Karpas-422 (cell line): Measurements from ENCODE around the gene SLFNL1. TPM values are rescaled to one million over a fixed set of nuclear protein-coding genes. Genes with fewer than 3 reads are reported as not detected.

Experiments used
- DNase-seq: peaks from one replicate; pipeline ENCODE4 v3.0.0-alpha.2; 2015
- H2AFZ ChIP-seq: fragments of 200-600 bp; sonication (generic); 2 replicates; pipeline ENCODE4 v1.6.1; 2014; ENCODE audit warnings: antibody characterized with exemption, low read length, mixed read lengths
- H3K27ac ChIP-seq: fragments of 200-600 bp; sonication (generic); 2 replicates; pipeline ENCODE4 v1.5.1; 2014; ENCODE audit warnings: mild to moderate bottlenecking, low read length, moderate library complexity
- H3K27me3 ChIP-seq: fragments of 200-600 bp; sonication (generic); 2 replicates; pipeline ENCODE4 v1.6.1; 2014; ENCODE audit warnings: low read length, mixed read lengths
- H3K36me3 ChIP-seq: fragments of 200-600 bp; sonication (generic); 2 replicates; pipeline ENCODE4 v1.6.1; 2014; ENCODE audit warnings: low read length, mixed read lengths; ENCODE audit not compliant: insufficient read depth
- H3K4me1 ChIP-seq: fragments of 200-600 bp; sonication (generic); 2 replicates; pipeline ENCODE4 v1.6.1; 2014; ENCODE audit warnings: mild to moderate bottlenecking, low read length, mixed read lengths
- H3K4me2 ChIP-seq: fragments of 200-600 bp; sonication (generic); 2 replicates; pipeline ENCODE4 v1.6.1; 2014; ENCODE audit warnings: low read length, low read depth, mild to moderate bottlenecking; ENCODE audit not compliant: poor library complexity, severe bottlenecking
- H3K4me3 ChIP-seq: fragments of 200-600 bp; sonication (generic); 2 replicates; pipeline ENCODE4 v1.5.1; 2014; ENCODE audit warnings: mild to moderate bottlenecking, antibody characterized with exemption, low read length, mixed read lengths
- H3K79me2 ChIP-seq: fragments of 200-600 bp; sonication (generic); 2 replicates; pipeline ENCODE4 v1.6.1; 2014; ENCODE audit warnings: mild to moderate bottlenecking, low read length, mixed read lengths
- H3K9ac ChIP-seq: fragments of 200-600 bp; sonication (generic); 2 replicates; pipeline ENCODE4 v1.6.0; 2014; ENCODE audit warnings: low read length
- H3K9me2 ChIP-seq: fragments of 200-600 bp; sonication (generic), shearing (Covaris generic); replicated peaks from 2 replicates; pipeline ENCODE4 v1.6.0; 2014; ENCODE audit warnings: mild to moderate bottlenecking, low read length, moderate library complexity; ENCODE audit not compliant: insufficient read depth
- H3K9me3 ChIP-seq: fragments of 300-700, 200-600 bp; sonication (generic); 2 replicates; pipeline ENCODE4 v1.6.1; 2014; ENCODE audit warnings: low read length, mixed read lengths
- H4K20me1 ChIP-seq: fragments of 200-600 bp; sonication (generic); 2 replicates; pipeline ENCODE4 v1.6.1; 2014; ENCODE audit warnings: mild to moderate bottlenecking, antibody characterized with exemption, low read length, low read depth; ENCODE audit not compliant: insufficient read depth
- total RNA-seq: library from RNA; depleted of rRNA; stranded (reverse); fragments of >200 nt; shearing (Covaris generic); gene quantifications from 2 replicates; pipeline ENCODE4 v1.2.3, GENCODE V29; 2014; ENCODE audit warnings: low replicate concordance

The SLFNL1 gene
- total RNA-seq, 1 experiment from 2014 or later = 0.89 TPM

DNA sequence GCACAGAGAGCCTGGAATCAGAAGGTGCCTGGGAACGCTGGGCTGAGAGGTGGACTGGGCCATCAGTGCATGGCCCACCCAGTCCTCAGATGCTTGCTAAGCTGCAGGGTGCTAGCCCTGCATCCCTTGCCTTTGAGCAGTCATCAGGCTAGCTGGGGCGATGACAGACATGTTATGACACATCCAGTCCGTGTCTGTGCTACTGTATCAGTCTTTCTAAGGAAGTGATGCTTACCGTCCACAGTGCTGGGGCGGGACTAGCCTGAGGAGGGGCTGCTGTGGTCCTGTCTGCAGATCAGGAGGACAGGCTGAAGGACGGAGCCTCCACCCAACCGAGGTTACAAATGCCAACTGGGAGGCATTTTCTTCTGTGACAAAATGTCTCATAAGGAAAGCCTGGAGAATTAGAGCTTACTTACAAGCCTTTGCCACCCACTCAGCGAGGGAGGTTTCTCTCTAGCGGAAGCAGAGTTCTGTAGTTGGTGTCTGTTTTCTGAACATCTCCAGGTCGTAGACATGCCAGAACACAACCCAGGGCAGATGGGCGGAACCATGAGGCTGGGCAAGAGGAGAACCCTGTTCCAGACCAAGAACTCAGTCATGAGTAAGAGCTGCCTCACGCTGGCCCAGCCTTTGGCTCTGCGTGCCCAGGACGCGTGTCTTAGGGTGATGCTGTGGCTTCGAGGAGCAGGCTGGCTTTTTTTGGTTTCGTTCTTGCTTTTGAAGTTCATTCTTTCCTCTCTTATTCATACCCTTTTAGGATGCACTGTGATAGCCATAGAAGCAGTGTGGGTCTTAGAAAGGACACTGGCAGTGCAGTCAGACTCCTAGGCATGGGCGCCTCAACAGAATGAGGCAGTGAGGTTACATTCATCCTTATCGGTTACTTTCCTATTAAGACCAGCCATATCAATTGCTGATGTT lies 14.3 kb downstream of the SLFNL1 start:
- Histone ChIP-seq H3K4me3 (no peak overlapping the region), H3K36me3 (peaks cover 89% of the 10 kb centered on the region), H4K20me1 (peaks cover 22% of the 10 kb centered on the region; the same call in 1 of the 2 replicates), H3K79me2 (peaks cover 29% of the 10 kb centered on the region), H3K9ac (no peak overlapping the region), H3K4me1 (peaks cover 19% of the 10 kb centered on the region), H3K4me2 (no peak overlapping the region), H3K27ac (no peak overlapping the region), H3K27me3 (no peaks in the 10 kb centered on the region), H2AFZ (no peak overlapping the region), H3K9me2 (no peaks in the 10 kb centered on the region), H3K9me3 (no peaks in the 10 kb centered on the region)
- DNase-seq = no peak

DNA sequence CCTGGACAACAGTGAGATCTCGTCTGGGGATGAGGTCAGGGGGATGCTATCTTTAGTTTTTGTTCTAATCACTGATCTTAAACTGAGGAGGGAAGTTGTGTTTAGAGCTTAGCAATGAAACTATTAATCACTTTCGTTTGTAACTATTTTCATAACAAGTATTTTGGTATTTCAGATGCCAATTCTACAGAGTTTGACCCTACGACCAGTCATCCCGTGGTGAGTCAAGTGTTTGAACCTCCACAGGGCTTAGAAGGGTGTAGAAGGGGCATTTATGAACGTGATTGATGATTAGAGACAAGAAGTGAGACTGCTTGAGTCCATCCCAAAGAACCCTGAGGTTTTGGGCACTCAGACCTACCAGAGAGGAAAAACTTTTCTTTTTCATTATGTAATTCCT lies 15.6 kb downstream of the SLFNL1 start:
- Histone ChIP-seq H3K27ac (no peak overlapping the region), H3K9ac (no peak overlapping the region), H3K27me3 (no peaks in the 10 kb centered on the region), H3K79me2 (peaks cover 32% of the 10 kb centered on the region), H3K36me3 (peaks cover 89% of the 10 kb centered on the region), H4K20me1 (peaks cover 22% of the 10 kb centered on the region; the same call in 1 of the 2 replicates), H3K4me1 (peaks cover 32% of the 10 kb centered on the region), H3K4me2 (no peak overlapping the region), H3K9me3 (no peaks in the 10 kb centered on the region), H3K4me3 (no peak overlapping the region), H2AFZ (no peak overlapping the region), H3K9me2 (no peaks in the 10 kb centered on the region)
- DNase-seq = no peak

DNA sequence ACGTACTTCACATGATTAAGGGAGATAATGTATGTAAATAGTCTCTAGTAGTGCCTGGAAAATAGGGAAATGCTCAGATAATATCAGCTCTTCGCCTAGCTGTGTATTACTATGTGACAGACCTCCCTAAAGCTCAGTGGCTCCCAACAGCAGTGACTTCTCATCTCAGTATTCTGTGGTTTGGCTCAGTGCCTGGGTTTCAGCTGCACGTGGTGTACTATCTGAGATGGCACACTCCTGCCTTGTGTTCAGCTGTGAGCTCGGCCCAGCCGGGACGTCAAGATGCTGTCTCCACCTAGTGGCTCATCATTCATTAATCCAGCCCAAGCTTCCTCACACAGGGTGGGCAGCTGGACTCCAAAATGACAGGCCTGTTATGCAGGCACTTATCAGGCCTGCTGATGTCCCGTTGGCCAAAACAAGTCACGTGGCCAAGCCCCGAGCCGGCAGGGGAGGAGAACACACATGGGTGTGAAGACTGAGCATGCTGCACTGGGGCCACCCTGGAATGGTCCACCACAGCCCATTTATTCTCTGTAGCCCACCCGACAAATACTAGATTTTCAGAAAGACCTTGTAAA lies 17.8 kb downstream of the SLFNL1 start:
- Histone ChIP-seq H3K4me2 (peak overlapping the region; percentile 29), H3K27me3 (no peaks in the 10 kb centered on the region), H3K4me1 (peaks cover 39% of the 10 kb centered on the region), H3K9me2 (no peaks in the 10 kb centered on the region), H3K79me2 (peaks cover 45% of the 10 kb centered on the region), H3K9me3 (no peaks in the 10 kb centered on the region), H3K36me3 (peaks cover 82% of the 10 kb centered on the region), H3K4me3 (no peak overlapping the region), H3K9ac (no peak overlapping the region), H3K27ac (peak overlapping the region; percentile 62), H2AFZ (no peak overlapping the region), H4K20me1 (peaks cover 22% of the 10 kb centered on the region; the same call in 1 of the 2 replicates)
- DNase-seq = peak; percentile 94

DNA sequence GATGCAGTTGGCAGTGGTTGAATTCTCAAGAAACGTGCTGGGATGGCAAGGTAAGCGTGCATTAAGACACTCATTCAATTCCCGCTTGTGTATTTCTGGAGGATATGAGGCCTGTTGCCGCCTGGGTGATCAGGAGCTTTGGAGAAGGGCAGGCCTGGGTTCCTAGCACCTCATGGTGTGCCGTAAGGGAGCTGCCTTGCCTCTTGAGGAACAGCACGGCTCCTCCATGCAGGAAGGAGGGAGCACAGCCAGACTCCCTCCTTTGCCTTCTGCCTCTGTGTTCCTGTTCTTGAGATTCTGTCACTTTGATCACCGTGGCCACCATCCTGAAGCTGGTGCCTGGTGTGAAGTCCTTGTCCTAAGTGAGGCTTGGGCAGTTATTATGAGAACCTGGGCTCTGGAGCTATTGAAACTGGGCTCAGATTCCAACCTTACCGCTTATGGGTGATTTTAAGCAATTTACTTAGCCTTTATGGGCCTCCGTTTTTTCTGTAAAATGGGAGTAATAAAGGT lies 18.3 kb downstream of the SLFNL1 start:
- Histone ChIP-seq H3K4me2 (peak overlapping the region; percentile 29), H3K27me3 (no peaks in the 10 kb centered on the region), H3K9me2 (no peaks in the 10 kb centered on the region), H3K4me1 (peaks cover 39% of the 10 kb centered on the region), H3K27ac (peak overlapping the region; percentile 62), H2AFZ (no peak overlapping the region), H3K36me3 (peaks cover 81% of the 10 kb centered on the region), H3K4me3 (no peak overlapping the region), H3K9ac (peak overlapping the region; percentile 13; the same call in 1 of the 2 replicates), H3K79me2 (peaks cover 49% of the 10 kb centered on the region), H4K20me1 (peaks cover 20% of the 10 kb centered on the region; the same call in 1 of the 2 replicates), H3K9me3 (no peaks in the 10 kb centered on the region)
- DNase-seq = no peak

DNA sequence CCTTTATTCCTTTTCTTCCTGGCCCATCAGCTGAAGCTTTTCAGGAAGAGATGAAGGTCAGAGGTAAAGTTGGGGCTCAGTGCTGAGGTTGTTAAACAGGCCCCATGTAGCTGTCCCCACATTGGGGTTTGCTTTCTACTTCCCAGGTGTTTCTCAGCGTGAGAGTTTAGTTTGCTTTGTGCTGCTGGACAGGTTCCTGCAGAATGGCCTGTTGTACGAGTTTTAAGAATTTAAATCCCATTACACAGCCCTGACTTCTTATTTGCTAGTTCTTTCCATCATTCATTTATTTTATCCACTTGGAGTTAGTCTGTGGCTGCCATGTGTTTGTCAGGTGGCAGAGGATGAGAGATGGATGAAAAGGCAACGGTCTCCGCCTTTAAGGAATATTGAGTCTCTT lies 22.9 kb downstream of the SLFNL1 start:
- DNase-seq = no peak
- peaks cover 6% of the 10 kb centered on the region; the same call in 1 of the 2 replicates for H4K20me1 ChIP-seq
- H3K9me3 ChIP-seq = no peaks in the 10 kb centered on the region
- peaks cover 35% of the 10 kb centered on the region for H3K4me1 ChIP-seq
- no peak overlapping the region for H3K27ac ChIP-seq
- no peak overlapping the region for H3K9ac ChIP-seq
- H3K27me3 ChIP-seq = no peaks in the 10 kb centered on the region
- H3K79me2 ChIP-seq = peaks cover 70% of the 10 kb centered on the region
- H2AFZ ChIP-seq = no peak overlapping the region
- H3K9me2 ChIP-seq = no peaks in the 10 kb centered on the region
- H3K4me3 ChIP-seq = no peak overlapping the region
- peaks cover 77% of the 10 kb centered on the region for H3K36me3 ChIP-seq
- no peak overlapping the region for H3K4me2 ChIP-seq

DNA sequence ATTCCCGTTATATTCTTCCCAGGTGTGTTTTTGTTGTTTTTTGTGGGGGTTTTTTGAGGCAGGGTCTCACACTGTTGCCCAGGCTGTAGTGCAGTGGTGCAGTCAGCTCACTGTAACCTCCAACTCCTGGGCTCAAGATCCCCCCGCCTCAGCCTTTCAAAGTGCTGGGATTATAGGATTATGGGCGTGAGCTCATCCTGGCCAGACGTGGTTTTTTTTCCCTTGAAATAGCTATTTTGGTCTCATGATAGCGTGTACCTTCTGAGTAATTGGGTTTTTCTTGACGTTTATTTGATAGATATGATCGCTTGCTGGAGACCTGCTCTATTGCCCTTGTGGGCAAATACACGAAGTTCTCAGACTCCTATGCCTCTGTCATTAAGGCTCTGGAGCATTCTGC lies 24.4 kb downstream of the SLFNL1 start:
- Histone ChIP-seq H3K27ac (no peak overlapping the region), H3K4me2 (no peak overlapping the region), H3K4me1 (peaks cover 19% of the 10 kb centered on the region), H3K27me3 (no peaks in the 10 kb centered on the region), H3K9me3 (no peaks in the 10 kb centered on the region), H3K36me3 (peaks cover 71% of the 10 kb centered on the region), H2AFZ (no peak overlapping the region), H3K79me2 (peaks cover 71% of the 10 kb centered on the region), H3K9me2 (no peaks in the 10 kb centered on the region), H4K20me1 (peaks cover 4% of the 10 kb centered on the region), H3K4me3 (no peak overlapping the region), H3K9ac (no peak overlapping the region)
- DNase-seq = no peak

DNA sequence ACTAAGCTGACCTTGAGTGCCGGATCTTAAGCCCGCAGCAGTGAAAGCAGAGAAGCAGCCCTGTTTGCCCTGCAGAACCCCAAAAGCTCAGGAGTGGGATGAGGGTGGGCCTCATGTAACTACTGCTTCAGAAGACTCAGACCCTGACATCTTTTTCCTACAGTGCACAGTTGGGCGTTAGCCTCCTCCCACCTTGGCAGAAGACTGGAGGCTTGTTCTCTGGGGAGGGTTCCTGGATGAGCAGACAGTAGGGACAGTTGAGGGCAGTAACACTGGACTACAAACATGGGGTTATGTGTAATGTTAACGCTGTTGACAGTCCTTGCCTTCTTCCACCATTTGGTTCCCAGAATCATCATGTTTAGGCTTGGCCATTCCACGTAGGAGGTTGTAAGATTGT lies 32.5 kb downstream of the SLFNL1 start:
- Histone ChIP-seq H3K27ac (no peak overlapping the region), H4K20me1 (peaks cover 15% of the 10 kb centered on the region; the same call in 1 of the 2 replicates), H3K9ac (no peak overlapping the region), H3K79me2 (peaks cover 87% of the 10 kb centered on the region), H3K4me1 (no peaks in the 10 kb centered on the region), H2AFZ (no peak overlapping the region), H3K9me3 (no peaks in the 10 kb centered on the region), H3K4me2 (no peak overlapping the region), H3K36me3 (peaks cover 87% of the 10 kb centered on the region), H3K9me2 (no peaks in the 10 kb centered on the region), H3K27me3 (no peaks in the 10 kb centered on the region), H3K4me3 (no peak overlapping the region)
- no peak for DNase-seq

DNA sequence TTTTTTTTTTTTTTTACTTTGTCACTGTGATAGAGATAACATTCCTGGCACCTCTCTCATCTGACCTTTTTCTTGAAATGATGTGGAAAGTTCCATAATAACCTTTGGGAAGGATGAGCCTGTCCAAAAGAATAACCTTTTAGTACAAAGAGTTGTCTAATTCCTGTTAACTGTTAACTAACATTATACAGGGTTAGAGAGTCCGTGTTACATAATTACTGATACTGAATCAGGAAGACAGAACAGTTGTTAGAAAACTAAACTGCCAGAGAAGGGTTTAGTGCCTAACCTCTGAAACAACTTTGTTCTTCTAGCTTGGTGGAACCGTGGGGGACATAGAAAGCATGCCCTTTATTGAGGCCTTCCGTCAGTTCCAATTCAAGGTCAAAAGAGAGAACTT lies 33.2 kb downstream of the SLFNL1 start:
- Histone ChIP-seq H3K9me3 (no peaks in the 10 kb centered on the region), H3K27ac (no peak overlapping the region), H3K4me3 (no peak overlapping the region), H3K4me1 (no peaks in the 10 kb centered on the region), H3K9me2 (no peaks in the 10 kb centered on the region), H4K20me1 (peaks cover 13% of the 10 kb centered on the region; the same call in 1 of the 2 replicates), H3K79me2 (peaks cover 89% of the 10 kb centered on the region), H3K9ac (no peak overlapping the region), H3K27me3 (no peaks in the 10 kb centered on the region), H3K36me3 (peaks cover 90% of the 10 kb centered on the region), H2AFZ (no peak overlapping the region), H3K4me2 (no peak overlapping the region)
- no peak for DNase-seq
